Stomach (tissue), 9 donors: ENCODE results near the gene BPHL. TPM values are rescaled to one million over a fixed set of nuclear protein-coding genes. Genes with fewer than 3 reads are reported as not detected.
A peak's percentile ranks its signal among the peaks of the same experiment; 100 is the strongest.

ENCODE experiments used
- DNase-seq, 2 donors: peaks; one replicate each; pipeline versions ENCODE4 v3.0.0 to v3.0.0-alpha.2; 2013 to 2019
- H3K27ac ChIP-seq, 5 donors: fragments of 200-600 bp in 4 of 5; sonication (generic) in 4 of 5; one replicate each; pipeline ENCODE4 v1.5.1; 2013 to 2019; ENCODE audit warnings: mild to moderate bottlenecking in 1 of 5, moderate library complexity in 1 of 5
- H3K27me3 ChIP-seq, 3 donors: fragments of 200-600 bp; sonication (generic); one replicate each; pipeline ENCODE4 v1.5.1; 2017 to 2019; ENCODE audit warnings: mixed run types in 1 of 3
- H3K36me3 ChIP-seq, 4 donors: fragments of 200-600 bp; sonication (generic); 1 replicate in 3 of 4; 2 replicates in 1 of 4; pipeline ENCODE4 v1.5.1; 2016 to 2019
- H3K4me1 ChIP-seq, 4 donors: fragments of 200-600 bp; sonication (generic); one replicate each; pipeline ENCODE4 v1.5.1; 2016 to 2019
- H3K4me3 ChIP-seq, 4 donors: fragments of 200-600 bp; sonication (generic) in 3 of 4; one replicate each; pipeline ENCODE4 v1.5.1; 2016 to 2019; ENCODE audit warnings: mild to moderate bottlenecking in 1 of 4
- H3K9me3 ChIP-seq, 4 donors: fragments of 200-600 bp; sonication (generic); one replicate each; pipeline ENCODE4 v1.5.1; 2016 to 2019
- CTCF ChIP-seq, 7 experiments: fragments of 450-650 bp in 4 of 7; fragments of 200-600 bp in 3 of 7; sonication (generic) in 3 of 7; IDR thresholded peaks; one replicate each; pipeline ENCODE4 v1.5.1; 2016 to 2019; ENCODE audit warnings: antibody characterized with exemption in 7 of 7, control low read depth in 2 of 7, mild to moderate bottlenecking in 1 of 7
- EP300 ChIP-seq: sonication (generic); formaldehyde crosslinking; IDR thresholded peaks from one replicate; pipeline ENCODE4 v1.6.1; 2017; ENCODE audit warnings: antibody characterized with exemption
- POLR2A ChIP-seq, 4 donors: fragments of 450-650 bp; IDR thresholded peaks; one replicate each; pipeline ENCODE4 v1.6.1; 2016; ENCODE audit warnings: antibody characterized with exemption in 4 of 4, control low read depth in 2 of 4, mild to moderate bottlenecking in 1 of 4, moderate library complexity in 1 of 4
- POLR2AphosphoS5 ChIP-seq, 3 donors: sonication (generic); formaldehyde crosslinking; IDR thresholded peaks; one replicate each; pipeline ENCODE4 v1.6.1; 2016; ENCODE audit warnings: antibody characterized with exemption in 3 of 3
- WGBS, 5 donors: extraction: QIAGEN DNeasy Blood & Tissue Kit in 3 of 5; methylation state at CpG; one replicate each; pipeline versions ENCODE4 v1.1.5 to v1.1.7; 2013 to 2018; 5-methylcytosine and 5-hydroxymethylcytosine counted together
- intact Hi-C: fragments of 100-400 bp; cut with DNase I; formaldehyde crosslinking; loops from one replicate; pipeline ENCODE4 v1.15.1; 2023; ENCODE audit warnings: low total_unique reads
- polyA plus RNA-seq, 3 donors: library from polyadenylated mRNA; stranded (reverse); fragments of 200-250 nt; gene quantifications; one replicate each; pipeline ENCODE4 v1.2.3, GENCODE V29; 2013
- total RNA-seq, 5 donors: library from RNA; depleted of rRNA; stranded (reverse); fragments of >200 nt; gene quantifications; one replicate each; pipeline versions ENCODE4 v1.1.0 to v1.2.3, GENCODE V29; 2014 to 2016
- donor health status: healthy with polysubstance abuse.
- donor health status: Bipolar disorder and iron deficiency.
- donor health status: healthy.

Gene BPHL
- total and polyA plus RNA-seq, 8 donors = 9.3 to 104 (median 13.1) TPM

GRCh38 chr6:3139090-3139903 lies 20.8 kb downstream of the BPHL start:
- Histone ChIP-seq H3K27ac (peak overlapping the region; percentile 4 to 60 (median 46)), H3K36me3 (peaks cover 14 to 82% (median 59%) of the 10 kb centered on the region in 4 donors), H3K4me1 (peaks cover 17 to 49% (median 32%) of the 10 kb centered on the region in 4 donors), H3K9me3 (no peaks in the 10 kb centered on the region), H3K27me3 (no peaks in the 10 kb centered on the region), H3K4me3 (no peak overlapping the region)
- TF ChIP-seq POLR2A (IDR thresholded peaks at IDR 0.05) = no peak
- TF ChIP-seq POLR2AphosphoS5 (IDR thresholded peaks at IDR 0.05) = peak in 2 of 3 donors; percentile 55 to 61
- TF ChIP-seq EP300 = no peak
- peak; percentile 64 to 75 for DNase-seq
- WGBS, 5 donors = 38 to 49% (median 44%) methylated on average over 14 of the region's 14 CpGs
- intact Hi-C loops = no loop called here

DNA sequence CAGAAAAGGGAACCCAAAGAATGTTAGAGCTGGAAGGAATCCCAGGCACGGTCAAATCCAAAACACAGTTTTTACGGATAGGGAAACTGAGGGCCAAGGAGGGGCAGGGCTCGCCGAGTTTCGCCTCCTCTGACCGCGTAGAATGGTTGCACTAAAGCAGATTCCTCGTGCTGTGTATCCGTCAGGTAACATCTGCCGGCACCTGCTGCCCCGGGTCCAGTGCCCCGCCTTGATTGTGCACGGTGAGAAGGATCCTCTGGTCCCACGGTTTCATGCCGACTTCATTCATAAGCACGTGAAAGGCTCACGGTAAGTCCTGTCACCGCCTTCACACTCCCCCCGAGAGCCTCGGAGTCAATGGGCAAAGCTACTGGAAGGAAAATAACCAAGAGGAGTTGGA lies 21.7 kb downstream of the BPHL start:
- Histone ChIP-seq H3K9me3 (no peaks in the 10 kb centered on the region), H3K4me1 (peaks cover 17 to 42% (median 30%) of the 10 kb centered on the region in 4 donors), H3K27me3 (no peaks in the 10 kb centered on the region), H3K27ac (peak overlapping the region in 2 of 5 donors; percentile 4 to 60), H3K36me3 (peaks cover 14 to 87% (median 61%) of the 10 kb centered on the region in 4 donors), H3K4me3 (no peak overlapping the region)
- no peak for TF ChIP-seq CTCF (IDR thresholded peaks at IDR 0.05)
- intact Hi-C loops = no loop called here
- DNase-seq = no peak
- WGBS, 5 donors = 87 to 94% (median 91%) methylated on average over 20 of the region's 20 CpGs

DNA sequence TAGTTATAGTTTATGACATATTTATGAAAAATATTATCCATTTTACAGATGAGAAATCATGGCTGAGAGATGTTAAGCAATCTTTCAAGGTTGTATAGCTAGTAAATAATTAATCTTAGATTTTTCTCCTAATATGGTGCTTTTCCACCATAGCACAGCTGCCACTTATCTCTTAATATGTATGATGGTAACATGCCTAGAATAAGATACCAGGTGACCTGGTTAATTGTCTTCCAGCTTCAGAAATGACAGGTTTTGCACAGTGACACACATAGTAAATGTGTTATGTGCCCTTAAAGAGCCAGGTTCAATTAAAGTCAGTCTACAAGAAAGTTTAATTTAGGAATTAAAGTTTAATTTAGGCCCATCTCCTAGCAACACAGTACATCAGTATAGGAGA lies 24.0 kb downstream of the BPHL start:
- TF ChIP-seq POLR2AphosphoS5 (IDR thresholded peaks at IDR 0.05) (no peak), CTCF (IDR thresholded peaks at IDR 0.05) (no peak), EP300 (no peak), POLR2A (IDR thresholded peaks at IDR 0.05) (no peak)
- H3K27ac ChIP-seq = no peak overlapping the region
- H3K4me1 ChIP-seq = peaks cover 8 to 19% (median 16%) of the 10 kb centered on the region in 4 donors
- no peaks in the 10 kb centered on the region for H3K27me3 ChIP-seq
- peaks cover 14 to 76% (median 61%) of the 10 kb centered on the region in 4 donors for H3K36me3 ChIP-seq
- no peak overlapping the region for H3K4me3 ChIP-seq
- intact Hi-C loops = no loop called here
- DNase-seq = no peak
- H3K9me3 ChIP-seq = no peaks in the 10 kb centered on the region

GRCh38 chr6:3143158-3143557 lies 24.6 kb downstream of the BPHL start:
- no peak overlapping the region for H3K27ac ChIP-seq
- peaks cover 14 to 76% (median 63%) of the 10 kb centered on the region in 4 donors for H3K36me3 ChIP-seq
- H3K4me1 ChIP-seq = peaks cover 8 to 17% (median 16%) of the 10 kb centered on the region in 4 donors
- no peak overlapping the region for H3K4me3 ChIP-seq
- no peak for DNase-seq
- no peaks in the 10 kb centered on the region for H3K9me3 ChIP-seq
- WGBS, 5 donors = 78 to 91% (median 88%) methylated on average over 6 of the region's 6 CpGs
- intact Hi-C loops = no loop called here
- H3K27me3 ChIP-seq = no peaks in the 10 kb centered on the region
- no peak for TF ChIP-seq EP300
- no peak for TF ChIP-seq POLR2A (IDR thresholded peaks at IDR 0.05)
- no peak for TF ChIP-seq POLR2AphosphoS5 (IDR thresholded peaks at IDR 0.05)
- TF ChIP-seq CTCF (IDR thresholded peaks at IDR 0.05) = no peak

DNA sequence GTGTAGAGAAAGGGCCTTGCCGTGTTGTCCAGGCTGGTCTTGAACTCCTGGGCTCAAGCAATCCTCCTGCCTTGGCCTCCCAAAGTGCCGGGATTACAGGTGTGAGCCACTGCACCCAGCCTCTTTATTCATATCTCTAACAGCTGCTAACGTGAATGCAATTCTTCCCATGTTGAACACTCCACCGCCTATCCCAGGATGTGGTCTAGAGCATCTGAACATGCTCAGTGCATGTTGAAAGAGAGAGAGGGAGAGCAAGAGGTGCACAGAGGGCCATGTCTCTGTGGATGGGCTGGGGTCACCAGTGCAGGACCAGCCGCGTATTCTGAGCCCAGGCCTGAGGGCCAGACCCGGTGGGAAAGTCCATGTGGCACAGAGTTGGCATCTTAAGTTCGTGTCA lies 26.1 kb downstream of the BPHL start:
- no peak for DNase-seq

More for the DNA sequence above, 26.1 kb downstream of the BPHL start:
- intact Hi-C loops = no loop called here
- 78 to 85% (median 82%) methylated on average over 8 of the region's 8 CpGs for WGBS, 5 donors
- Histone ChIP-seq H3K36me3 (peaks cover 14 to 77% (median 61%) of the 10 kb centered on the region in 4 donors), H3K4me3 (no peak overlapping the region), H3K9me3 (no peaks in the 10 kb centered on the region), H3K27me3 (no peaks in the 10 kb centered on the region), H3K4me1 (peaks cover 0 to 3% (median 3%) of the 10 kb centered on the region in 4 donors), H3K27ac (no peak overlapping the region)
- TF ChIP-seq EP300 = no peak
